ENCODE results near the gene SNRNP35. TPM values are rescaled to one million over a fixed set of nuclear protein-coding genes. Genes with fewer than 3 reads are reported as not detected.
"Not testable (repeated sequence)": the region's sequence is repeated elsewhere in the genome, so short reads cannot be mapped to it uniquely, and the experiment has no call there.

SNRNP35 gene
- total RNA-seq, 1 donor from 2014 or later = 23.0 TPM

DNA sequence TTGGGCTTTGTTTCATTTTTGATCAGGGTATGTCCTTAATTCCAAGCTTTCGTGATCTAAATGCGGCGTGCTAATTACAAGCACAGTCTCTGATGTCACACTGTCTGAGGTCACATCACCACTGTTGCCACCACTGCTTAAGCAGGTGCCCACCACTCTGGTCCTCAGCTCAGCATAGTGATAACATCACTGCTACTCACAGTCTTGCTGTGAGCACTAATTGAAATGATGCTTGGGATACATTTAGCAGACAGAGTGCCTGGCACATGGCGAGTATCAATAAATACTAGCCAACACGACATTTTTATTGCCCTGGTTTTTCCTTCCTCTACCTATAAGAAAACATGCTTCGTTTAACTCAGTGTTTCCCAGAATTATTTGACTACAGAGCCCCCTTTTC is 29.3 kb upstream of the SNRNP35 start:
- no peak overlapping the region for H3K4me3 ChIP-seq
- intact Hi-C loops (cut with micrococcal nuclease) = no loop called here
- no peaks in the 10 kb centered on the region for H3K9me3 ChIP-seq (replicated peaks)
- DNase-seq = no peak
- peaks cover 41% of the 10 kb centered on the region for H3K36me3 ChIP-seq
- peaks cover 18% of the 10 kb centered on the region for H3K4me1 ChIP-seq
- TF ChIP-seq CTCF (IDR thresholded peaks at IDR 0.05; ENCODE audit: borderline replicate concordance) = no peak
- no peak overlapping the region for H3K27ac ChIP-seq (replicated peaks)
- H3K27me3 ChIP-seq (ENCODE audit: low read depth) = no peaks in the 10 kb centered on the region

DNA sequence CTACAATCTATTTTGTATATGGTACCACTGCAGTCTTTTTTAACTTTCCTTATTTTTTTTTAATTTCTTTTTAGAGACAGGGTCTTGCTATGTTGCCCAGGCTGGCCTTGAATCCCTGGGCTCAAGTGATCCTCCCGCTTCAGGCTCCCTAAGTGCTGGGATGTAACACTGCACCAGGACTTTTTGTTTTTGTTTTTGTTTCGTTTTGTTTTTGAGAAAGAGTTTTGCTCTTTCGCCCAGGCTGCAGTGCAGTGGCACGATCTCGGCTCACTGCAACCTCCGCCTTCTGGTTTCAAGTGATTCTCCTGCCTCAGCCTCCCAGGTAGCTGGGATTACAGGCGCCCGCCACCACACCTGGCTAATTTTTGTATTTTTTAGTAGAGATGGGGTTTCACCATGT is 28.8 kb upstream of the SNRNP35 start:
- peaks cover 23% of the 10 kb centered on the region for H3K4me1 ChIP-seq
- intact Hi-C loops (cut with micrococcal nuclease); H3K9me3 ChIP-seq (replicated peaks); H3K27me3 ChIP-seq (ENCODE audit: low read depth); H3K27ac ChIP-seq (replicated peaks); H3K4me3 ChIP-seq; DNase-seq: not testable (repeated sequence)
- peaks cover 41% of the 10 kb centered on the region for H3K36me3 ChIP-seq

GRCh38 chr12:123431951-123432817 is 25.8 kb upstream of the SNRNP35 start:
- H3K9me3 ChIP-seq (replicated peaks); intact Hi-C loops (cut with micrococcal nuclease): not testable (repeated sequence)

GRCh38 chr12:123433615-123434014 is 24.3 kb upstream of the SNRNP35 start:
- Histone ChIP-seq H3K4me3 (peak overlapping the region; percentile 87), H3K27me3 (ENCODE audit: low read depth) (no peaks in the 10 kb centered on the region), H3K27ac (replicated peaks) (no peak overlapping the region), H3K4me1 (peaks cover 55% of the 10 kb centered on the region), H3K9me3 (replicated peaks) (no peaks in the 10 kb centered on the region), H3K36me3 (peaks cover 21% of the 10 kb centered on the region)
- intact Hi-C loops (cut with micrococcal nuclease) = no loop called here
- TF ChIP-seq CTCF (IDR thresholded peaks at IDR 0.05; ENCODE audit: borderline replicate concordance) = no peak
- DNase-seq = no peak

More at GRCh38 chr12:123431951-123432817, 25.8 kb upstream of the SNRNP35 start:
- Histone ChIP-seq H3K4me1 (peaks cover 53% of the 10 kb centered on the region), H3K4me3 (peak overlapping the region; percentile 87), H3K36me3 (peaks cover 36% of the 10 kb centered on the region), H3K27ac (replicated peaks) (peak overlapping the region; percentile 27)
- not testable (repeated sequence) for DNase-seq; H3K27me3 ChIP-seq (ENCODE audit: low read depth)

GRCh38 chr12:123435636-123436016 is 22.3 kb upstream of the SNRNP35 start:
- Histone ChIP-seq H3K4me1 (peaks cover 55% of the 10 kb centered on the region), H3K36me3 (peaks cover 4% of the 10 kb centered on the region), H3K4me3 (peak overlapping the region; percentile 87), H3K27me3 (ENCODE audit: low read depth) (no peaks in the 10 kb centered on the region), H3K27ac (replicated peaks) (peak overlapping the region; percentile 77), H3K9me3 (replicated peaks) (no peaks in the 10 kb centered on the region)
- no peak for DNase-seq
- intact Hi-C loops (cut with micrococcal nuclease) = no loop called here
- no peak for TF ChIP-seq CTCF (IDR thresholded peaks at IDR 0.05; ENCODE audit: borderline replicate concordance)

GRCh38 chr12:123436017-123436964 is 21.6 kb upstream of the SNRNP35 start, which contains the start of gene RILPL2:
Gene RILPL2 (minus strand): TSS chr12:123436684. CDS start chr12:123436420, 264 bp downstream.
- H3K4me3 ChIP-seq = peak within 1 kb of the TSS; percentile 87
- DNase-seq = peak; percentile 87
- H3K27me3 ChIP-seq (ENCODE audit: low read depth) = no peaks in the 10 kb centered on the region
- peak within 1 kb of the TSS; percentile 77 for H3K27ac ChIP-seq (replicated peaks)
- H3K9me3 ChIP-seq (replicated peaks) = no peaks in the 10 kb centered on the region
- TF ChIP-seq CTCF (IDR thresholded peaks at IDR 0.05; ENCODE audit: borderline replicate concordance) = no peak
- no peaks in the 10 kb centered on the region for H3K36me3 ChIP-seq
- H3K4me1 ChIP-seq = peaks cover 55% of the 10 kb centered on the region
- intact Hi-C loops (cut with micrococcal nuclease) = no loop called here

Measured in left ventricle myocardium inferior (tissue), 1 donor.